ENCODE measurements around the gene ZBTB25.

The ZBTB25 gene

GRCh38 chr14:64504897-64505794, 1.5 kb upstream of the ZBTB25 start:
- no peaks in the 10 kb centered on the region for H3K27me3 ChIP-seq (ENCODE audit: insufficient read depth, low read length, poor library complexity, severe bottlenecking)
- H3K4me2 ChIP-seq (ENCODE audit: low read depth, low read length, poor library complexity, severe bottlenecking), result peak overlapping the region; percentile 99
- no peaks in the 10 kb centered on the region for H3K9me3 ChIP-seq (ENCODE audit: insufficient read depth, low read depth, low read length)
- peaks cover 63% of the 10 kb centered on the region for H4K20me1 ChIP-seq (ENCODE audit: insufficient read depth, low read length, poor library complexity, severe bottlenecking)
- H2AFZ ChIP-seq (ENCODE audit: low read length), result peak overlapping the region; percentile 47
- peaks cover 85% of the 10 kb centered on the region for H3K79me2 ChIP-seq (ENCODE audit: insufficient read depth, low read length)
- H3K36me3 ChIP-seq (ENCODE audit: insufficient read depth, low read length), result no peaks in the 10 kb centered on the region
- peak overlapping the region; percentile 80 for H3K4me3 ChIP-seq (ENCODE audit: low read length, poor library complexity, severe bottlenecking)
- peak overlapping the region; percentile 98 for H3K9ac ChIP-seq (ENCODE audit: low read depth, low read length, poor library complexity, severe bottlenecking)
- H3K4me1 ChIP-seq (ENCODE audit: insufficient read depth, low read length, poor library complexity, severe bottlenecking), result peaks cover 56% of the 10 kb centered on the region
- H3K9me2 ChIP-seq (replicated peaks; ENCODE audit: low read depth, low read length), result no peaks in the 10 kb centered on the region
- TF ChIP-seq CTCF (conservative IDR thresholded peaks at IDR 0.05; ENCODE audit: low read length) (no peak), EZH2phosphoT487 (IDR thresholded peaks at IDR 0.05; ENCODE audit: borderline replicate concordance) (no peak)
- peaks cover 13% of the 10 kb centered on the region for H3F3A ChIP-seq (ENCODE audit: low read depth)

- Histone ChIP-seq H3F3A (ENCODE audit: low read depth) (peaks cover 10% of the 10 kb centered on the region; the same call in 1 of the 2 replicates), H3K36me3 (ENCODE audit: insufficient read depth, low read length) (no peaks in the 10 kb centered on the region), H3K4me2 (ENCODE audit: low read depth, low read length, poor library complexity, severe bottlenecking) (peak within 1 kb of the TSS; percentile 99), H2AFZ (ENCODE audit: low read length) (peak within 1 kb of the TSS; percentile 61), H3K79me2 (ENCODE audit: insufficient read depth, low read length) (peaks cover 85% of the 10 kb centered on the region), H4K20me1 (ENCODE audit: insufficient read depth, low read length, poor library complexity, severe bottlenecking) (peaks cover 64% of the 10 kb centered on the region), H3K27me3 (ENCODE audit: insufficient read depth, low read length, poor library complexity, severe bottlenecking) (no peaks in the 10 kb centered on the region), H3K9ac (ENCODE audit: low read depth, low read length, poor library complexity, severe bottlenecking) (peak within 1 kb of the TSS; percentile 98), H3K9me3 (ENCODE audit: insufficient read depth, low read depth, low read length) (no peaks in the 10 kb centered on the region), H3K4me3 (ENCODE audit: low read length, poor library complexity, severe bottlenecking) (peak within 1 kb of the TSS; percentile 80), H3K4me1 (ENCODE audit: insufficient read depth, low read length, poor library complexity, severe bottlenecking) (peaks cover 60% of the 10 kb centered on the region), H3K9me2 (replicated peaks; ENCODE audit: low read depth, low read length) (no peaks in the 10 kb centered on the region)
- no peak for TF ChIP-seq EZH2phosphoT487 (IDR thresholded peaks at IDR 0.05; ENCODE audit: borderline replicate concordance)
Measured at GRCh38 chr14:64504310-64504896, 765 bp upstream of the ZBTB25 start, which contains the start of gene ZBTB1. TSS of gene ZBTB1 (plus strand) at chr14:64504770. CDS start at chr14:64521505, 16,735 bp downstream.

GRCh38 chr14:64502887-64503433, 678 bp downstream of the ZBTB25 start:
- Histone ChIP-seq H3K36me3 (ENCODE audit: insufficient read depth, low read length) (no peaks in the 10 kb centered on the region), H3K79me2 (ENCODE audit: insufficient read depth, low read length) (peaks cover 80% of the 10 kb centered on the region), H4K20me1 (ENCODE audit: insufficient read depth, low read length, poor library complexity, severe bottlenecking) (peaks cover 54% of the 10 kb centered on the region), H3K4me1 (ENCODE audit: insufficient read depth, low read length, poor library complexity, severe bottlenecking) (peaks cover 49% of the 10 kb centered on the region), H3F3A (ENCODE audit: low read depth) (peaks cover 10% of the 10 kb centered on the region; the same call in 1 of the 2 replicates), H3K9me3 (ENCODE audit: insufficient read depth, low read depth, low read length) (no peaks in the 10 kb centered on the region), H3K9ac (ENCODE audit: low read depth, low read length, poor library complexity, severe bottlenecking) (peak overlapping the region; percentile 98), H3K4me2 (ENCODE audit: low read depth, low read length, poor library complexity, severe bottlenecking) (peak overlapping the region; percentile 99), H3K27me3 (ENCODE audit: insufficient read depth, low read length, poor library complexity, severe bottlenecking) (no peaks in the 10 kb centered on the region), H3K9me2 (replicated peaks; ENCODE audit: low read depth, low read length) (no peaks in the 10 kb centered on the region), H2AFZ (ENCODE audit: low read length) (peak overlapping the region; percentile 84), H3K4me3 (ENCODE audit: low read length, poor library complexity, severe bottlenecking) (peak overlapping the region; percentile 80)
- no peak for TF ChIP-seq CTCF (conservative IDR thresholded peaks at IDR 0.05; ENCODE audit: low read length)
- no peak for TF ChIP-seq EZH2phosphoT487 (IDR thresholded peaks at IDR 0.05; ENCODE audit: borderline replicate concordance)
